Mesenchymal stem cell (in vitro differentiated cells and primary cell): ENCODE measurements around the gene UNC5C.
"Not testable (repeated sequence)": the region's sequence is repeated elsewhere in the genome, so short reads cannot be mapped to it uniquely, and the experiment has no call there.

ENCODE experiments used
- DNase-seq: peaks from one replicate; pipeline ENCODE4 v3.0.0-alpha.2; 2013
- H2AFZ ChIP-seq: one replicate; pipeline ENCODE4 v1.6.1; 2013; ENCODE audit warnings: low read depth, mild to moderate bottlenecking, control low read depth, inconsistent platforms, low read length, moderate library complexity
- H2AK5ac ChIP-seq: 2 replicates; pipeline ENCODE4 v1.6.1; 2013; ENCODE audit warnings: low read length, moderate library complexity, mild to moderate bottlenecking, inconsistent platforms; ENCODE audit not compliant: severe bottlenecking
- H2BK120ac ChIP-seq: one replicate; pipeline ENCODE4 v1.6.1; 2013; ENCODE audit warnings: low read depth, mild to moderate bottlenecking, inconsistent platforms, low read length, moderate library complexity
- H2BK12ac ChIP-seq, 2 experiments: one replicate each; pipeline ENCODE4 v1.6.1; 2013; ENCODE audit warnings: inconsistent platforms in 2 of 2, low read length in 2 of 2, mild to moderate bottlenecking in 2 of 2, moderate library complexity in 2 of 2, control low read depth in 1 of 2
- H2BK15ac ChIP-seq: one replicate; pipeline ENCODE4 v1.6.1; 2013; ENCODE audit warnings: mild to moderate bottlenecking, low read depth, inconsistent platforms; ENCODE audit not compliant: poor library complexity, severe bottlenecking
- H2BK5ac ChIP-seq: 2 replicates; pipeline ENCODE4 v1.6.1; 2013; ENCODE audit warnings: low read depth, mild to moderate bottlenecking, low read length, control low read depth, inconsistent platforms; ENCODE audit not compliant: poor library complexity, severe bottlenecking
- H3K14ac ChIP-seq, 2 experiments: one replicate each; pipeline ENCODE4 v1.6.1; 2013; ENCODE audit warnings: inconsistent platforms in 2 of 2, low read length in 2 of 2, control low read depth in 1 of 2, mild to moderate bottlenecking in 1 of 2, moderate library complexity in 1 of 2
- H3K18ac ChIP-seq, 2 experiments: one replicate each; pipeline ENCODE4 v1.6.1; 2013; ENCODE audit warnings: inconsistent platforms in 2 of 2, low read length in 2 of 2, control low read depth in 1 of 2, low read depth in 1 of 2, mild to moderate bottlenecking in 1 of 2
- H3K23ac ChIP-seq, 2 experiments: one replicate each; pipeline ENCODE4 v1.6.1; 2013; ENCODE audit warnings: inconsistent platforms in 2 of 2, low read length in 2 of 2, mild to moderate bottlenecking in 2 of 2, moderate library complexity in 2 of 2, control low read depth in 1 of 2
- H3K27ac ChIP-seq: 2 replicates; pipeline ENCODE4 v1.5.1; 2013; ENCODE audit warnings: mild to moderate bottlenecking, moderate library complexity, low read length, control low read depth, inconsistent platforms; ENCODE audit not compliant: poor library complexity, severe bottlenecking
- H3K27me3 ChIP-seq, 2 experiments: 2 replicates each; pipeline versions ENCODE4 v1.6.1 to v1.7.0; 2013; ENCODE audit warnings: low read length in 2 of 2, mild to moderate bottlenecking in 2 of 2, moderate library complexity in 2 of 2, control low read depth in 1 of 2, inconsistent platforms in 1 of 2; ENCODE audit not compliant: control insufficient read depth in 1 of 2, insufficient read depth in 1 of 2
- H3K36me3 ChIP-seq, 2 experiments: 2 replicates each; pipeline versions ENCODE4 v1.6.1 to v1.7.0; 2013; ENCODE audit warnings: low read length in 2 of 2, control low read depth in 1 of 2, inconsistent platforms in 1 of 2, low read depth in 1 of 2, mild to moderate bottlenecking in 1 of 2; ENCODE audit not compliant: insufficient read depth in 2 of 2, control insufficient read depth in 1 of 2
- H3K4ac ChIP-seq, 2 experiments: one replicate each; pipeline ENCODE4 v1.6.1; 2013; ENCODE audit warnings: inconsistent platforms in 2 of 2, low read length in 2 of 2, mild to moderate bottlenecking in 2 of 2, moderate library complexity in 2 of 2, control low read depth in 1 of 2, low read depth in 1 of 2
- H3K4me1 ChIP-seq: 2 replicates; pipeline ENCODE4 v1.6.1; 2013; ENCODE audit warnings: low read depth, low read length, control low read depth; ENCODE audit not compliant: control insufficient read depth, insufficient read depth
- H3K4me2 ChIP-seq: 2 replicates; pipeline ENCODE4 v1.6.1; 2013; ENCODE audit warnings: low read length, mild to moderate bottlenecking, inconsistent platforms; ENCODE audit not compliant: poor library complexity, severe bottlenecking
- H3K4me3 ChIP-seq, 2 experiments: 2 replicates each; pipeline versions ENCODE4 v1.5.1 to v1.7.0; 2013; ENCODE audit warnings: low read length in 2 of 2, mild to moderate bottlenecking in 2 of 2, control low read depth in 1 of 2, low read depth in 1 of 2; ENCODE audit not compliant: insufficient read depth in 1 of 2
- H3K79me1 ChIP-seq: replicated peaks from 2 replicates; pipeline ENCODE4 v1.6.1; 2013; ENCODE audit warnings: mild to moderate bottlenecking, control low read depth, low read length, inconsistent platforms; ENCODE audit not compliant: poor library complexity, severe bottlenecking
- H3K9ac ChIP-seq: 2 replicates; pipeline ENCODE4 v1.7.0; 2013; ENCODE audit warnings: mild to moderate bottlenecking, low read length, moderate library complexity
- H3K9me3 ChIP-seq: 2 replicates; pipeline ENCODE4 v1.7.0; 2013; ENCODE audit warnings: mild to moderate bottlenecking, low read length; ENCODE audit not compliant: control insufficient read depth
- H4K8ac ChIP-seq: one replicate; pipeline ENCODE4 v1.6.1; 2013; ENCODE audit warnings: inconsistent platforms, mild to moderate bottlenecking, low read length, moderate library complexity
- H4K91ac ChIP-seq: one replicate; pipeline ENCODE4 v1.6.1; 2013; ENCODE audit warnings: mild to moderate bottlenecking, low read length, inconsistent platforms
- WGBS: methylation state at CpG from one replicate; pipeline ENCODE4 v1.1.7; 2013; ENCODE audit warnings: mixed read lengths; 5-methylcytosine and 5-hydroxymethylcytosine counted together

The UNC5C gene

DNA sequence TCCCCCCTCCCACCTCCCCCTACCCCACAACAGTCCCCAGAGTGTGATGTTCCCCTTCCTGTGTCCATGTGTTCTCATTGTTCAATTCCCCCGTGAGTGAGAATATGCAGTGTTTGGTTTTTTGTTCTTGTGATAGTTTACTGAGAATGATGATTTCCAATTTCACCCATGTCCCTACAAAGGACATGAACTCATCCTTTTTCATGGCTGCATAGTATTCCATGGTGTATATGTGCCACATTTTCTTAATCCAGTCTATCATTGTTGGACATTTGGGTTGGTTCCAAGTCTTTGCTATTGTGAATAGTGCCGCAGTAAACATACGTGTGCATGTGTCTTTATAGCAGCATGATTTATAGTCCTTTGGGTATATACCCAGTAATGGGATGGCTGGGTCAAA, 377.4 kb downstream of the UNC5C start:
- not testable (repeated sequence) for H3K9me3 ChIP-seq, H2BK5ac ChIP-seq, H3K18ac ChIP-seq, H3K79me1 ChIP-seq, H3K27me3 ChIP-seq, H2AK5ac ChIP-seq, H4K91ac ChIP-seq, H4K8ac ChIP-seq, H3K27ac ChIP-seq, H3K36me3 ChIP-seq, H3K9ac ChIP-seq, H2AFZ ChIP-seq, H3K4ac ChIP-seq, H2BK15ac ChIP-seq, H3K4me3 ChIP-seq, H2BK12ac ChIP-seq, H3K23ac ChIP-seq, H3K4me1 ChIP-seq, H2BK120ac ChIP-seq, DNase-seq, H3K14ac ChIP-seq, H3K4me2 ChIP-seq
- no CpG with 5 or more reads among the region's 3 CpGs for WGBS

DNA sequence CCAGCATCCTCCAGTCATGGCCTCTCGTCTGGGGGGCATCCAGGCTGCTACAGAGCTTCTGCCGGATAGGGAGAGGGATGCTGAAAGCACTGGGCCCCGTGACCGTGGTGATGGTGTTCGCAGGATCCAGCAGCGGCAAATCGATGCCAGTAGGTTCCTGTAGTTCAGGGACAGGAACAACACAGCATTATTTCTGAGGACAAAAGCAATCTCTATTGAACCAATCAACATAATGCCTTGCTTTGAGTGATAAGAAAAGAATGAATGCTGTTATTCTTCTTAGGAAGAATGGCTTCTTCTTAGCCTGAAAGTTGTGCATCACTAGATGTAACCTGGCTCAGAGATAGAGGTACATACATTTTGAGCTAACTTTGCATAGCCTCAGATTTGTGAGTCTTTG, 378.6 kb downstream of the UNC5C start:
- no peak for DNase-seq
- H3K27ac ChIP-seq = no peak overlapping the region
- 93% methylated on average over 6 of the region's 7 CpGs for WGBS
- H3K79me1 ChIP-seq = no peaks in the 10 kb centered on the region
- H2BK15ac ChIP-seq = no peak overlapping the region
- H2AFZ ChIP-seq = no peak overlapping the region
- no peaks in the 10 kb centered on the region for H3K36me3 ChIP-seq
- H2AK5ac ChIP-seq = no peak overlapping the region
- H4K8ac ChIP-seq = no peak overlapping the region
- no peaks in the 10 kb centered on the region for H3K27me3 ChIP-seq
- H2BK5ac ChIP-seq = no peak overlapping the region
- H3K4me1 ChIP-seq = no peaks in the 10 kb centered on the region
- H2BK120ac ChIP-seq = no peak overlapping the region
- no peak overlapping the region for H2BK12ac ChIP-seq
- no peak overlapping the region for H3K4me3 ChIP-seq
- no peak overlapping the region for H3K18ac ChIP-seq
- H3K23ac ChIP-seq = no peak overlapping the region
- H4K91ac ChIP-seq = no peak overlapping the region
- no peaks in the 10 kb centered on the region for H3K9me3 ChIP-seq
- H3K9ac ChIP-seq = no peak overlapping the region
- no peak overlapping the region for H3K4me2 ChIP-seq
- H3K14ac ChIP-seq = no peak overlapping the region
- H3K4ac ChIP-seq = no peak overlapping the region

DNA sequence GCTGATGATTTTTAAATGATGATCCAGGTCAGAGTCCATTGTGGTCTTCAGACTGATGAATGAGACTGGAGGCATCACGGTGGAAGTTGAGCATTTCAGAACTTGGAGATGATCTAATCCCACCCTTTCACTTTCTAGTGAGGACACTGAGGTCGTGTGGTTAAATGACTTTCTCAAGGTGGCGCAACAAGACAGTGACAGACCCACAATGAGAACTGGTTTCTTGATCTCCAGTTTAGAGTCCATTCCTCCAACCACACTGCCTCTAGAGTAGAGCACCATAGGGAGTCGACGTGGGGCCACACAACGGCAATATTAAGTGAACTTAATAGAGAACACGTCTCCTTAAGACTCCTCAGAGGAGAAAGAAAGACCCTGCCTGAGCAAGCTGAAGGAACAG, 381.0 kb downstream of the UNC5C start:
- Histone ChIP-seq H2BK120ac (no peak overlapping the region), H2BK12ac (no peak overlapping the region), H3K23ac (no peak overlapping the region), H3K4me1 (no peaks in the 10 kb centered on the region), H2BK15ac (no peak overlapping the region), H3K18ac (no peak overlapping the region), H3K79me1 (no peaks in the 10 kb centered on the region), H3K27me3 (no peaks in the 10 kb centered on the region), H2BK5ac (no peak overlapping the region), H3K36me3 (peaks cover 0 to 10% of the 10 kb centered on the region in 2 experiments), H3K9me3 (no peaks in the 10 kb centered on the region), H3K4me3 (no peak overlapping the region), H2AK5ac (no peak overlapping the region), H3K27ac (no peak overlapping the region), H3K14ac (no peak overlapping the region), H4K8ac (no peak overlapping the region), H3K4me2 (no peak overlapping the region), H4K91ac (no peak overlapping the region), H3K4ac (no peak overlapping the region), H2AFZ (no peak overlapping the region), H3K9ac (no peak overlapping the region)
- peak; percentile 13 for DNase-seq
- WGBS = 92% methylated on average over 6 of the region's 7 CpGs

DNA sequence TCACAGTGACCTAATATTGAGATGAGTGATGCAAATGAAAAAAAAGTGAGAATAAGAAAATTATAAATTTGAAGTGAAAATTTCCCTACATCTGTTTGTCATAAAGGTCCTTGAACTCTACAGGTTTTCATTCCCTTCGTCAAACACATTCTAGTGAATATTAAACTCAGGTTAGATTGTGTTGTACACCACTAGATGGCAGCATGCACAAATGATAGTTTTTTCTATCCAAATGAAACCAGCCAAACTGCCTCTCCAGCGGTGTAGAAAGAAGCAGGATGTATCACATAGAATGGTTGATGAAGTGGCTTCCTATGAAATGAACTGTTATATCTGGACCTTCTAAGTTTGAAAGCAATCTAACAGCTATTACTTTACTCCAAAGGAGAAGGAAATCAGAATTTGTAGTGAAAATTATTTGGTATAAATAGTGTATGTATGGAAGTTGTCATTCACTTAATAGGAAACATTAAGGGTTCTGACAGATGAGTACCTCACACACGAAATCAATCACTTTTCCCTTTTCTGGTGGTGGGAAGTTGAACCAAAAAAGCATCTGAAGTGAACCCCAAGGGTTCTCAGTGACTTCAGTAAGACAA, 382.7 kb downstream of the UNC5C start:
- Histone ChIP-seq H4K8ac (no peak overlapping the region), H3K27me3 (no peaks in the 10 kb centered on the region), H3K9me3 (no peaks in the 10 kb centered on the region), H3K18ac (no peak overlapping the region), H3K9ac (peak overlapping the region; percentile 10), H3K4me1 (no peaks in the 10 kb centered on the region), H2BK12ac (no peak overlapping the region), H3K27ac (no peak overlapping the region), H3K4me2 (no peak overlapping the region), H3K14ac (no peak overlapping the region), H3K79me1 (no peaks in the 10 kb centered on the region), H2AK5ac (no peak overlapping the region), H3K36me3 (peaks cover 0 to 14% of the 10 kb centered on the region in 2 experiments), H2AFZ (no peak overlapping the region), H3K23ac (no peak overlapping the region), H3K4ac (no peak overlapping the region), H2BK15ac (no peak overlapping the region), H3K4me3 (no peak overlapping the region), H2BK120ac (no peak overlapping the region), H4K91ac (no peak overlapping the region), H2BK5ac (no peak overlapping the region)
- DNase-seq = peak; percentile 78
- WGBS = 33% methylated on average over 1 of the region's 3 CpGs
